HepG2 (cell line): ENCODE data around the gene ARID3C. TPM values are rescaled to one million over a fixed set of nuclear protein-coding genes. Genes with fewer than 3 reads are reported as not detected.

Experiments
- ARNT2 ChIP-seq: sonication (generic); formaldehyde crosslinking; IDR thresholded peaks from 2 replicates; pipeline ENCODE4 v1.8.0; 2022; ENCODE audit warnings: mild to moderate bottlenecking, low read depth, missing genetic modification reagents, moderate library complexity
- ATF7 ChIP-seq, 2 experiments: fragments of 450-650 bp in 1 of 2; sonication (generic) in 1 of 2; formaldehyde crosslinking in 1 of 2; IDR thresholded peaks; 2 replicates each; pipeline versions ENCODE4 v1.4.0 to v1.6.1; 2016 to 2020; ENCODE audit warnings: antibody characterized with exemption in 1 of 2, mild to moderate bottlenecking in 1 of 2, missing genetic modification reagents in 1 of 2
- MAF1 ChIP-seq: sonication (generic); formaldehyde crosslinking; IDR thresholded peaks from 2 replicates; pipeline ENCODE4 v1.5.0; 2020; ENCODE audit warnings: missing genetic modification reagents, borderline replicate concordance
- POGK ChIP-seq: sonication (generic); formaldehyde crosslinking; conservative IDR thresholded peaks from 2 replicates; pipeline ENCODE4 v1.8.0; 2022; ENCODE audit warnings: mild to moderate bottlenecking, moderate library complexity, missing genetic modification reagents
- RCOR2 ChIP-seq: IDR thresholded peaks from 2 replicates; pipeline ENCODE4 v1.6.1; 2016; ENCODE audit warnings: missing biosample characterization, missing genetic modification reagents
- SMAD1 ChIP-seq: sonication (generic); formaldehyde crosslinking; IDR thresholded peaks from 2 replicates; pipeline ENCODE4 v1.4.0; 2020; ENCODE audit warnings: missing genetic modification reagents, low read depth, mild to moderate bottlenecking, borderline replicate concordance
- SOX13 ChIP-seq, 3 experiments: fragments of 450-650 bp in 1 of 3; sonication (generic) in 1 of 3; formaldehyde crosslinking in 1 of 3; IDR thresholded peaks in 2 of 3; conservative IDR thresholded peaks in 1 of 3; 2 replicates each; pipeline versions ENCODE4 v1.5.0 to v1.6.1; 2016 to 2020; ENCODE audit warnings: antibody characterized with exemption in 1 of 3, mild to moderate bottlenecking in 1 of 3, missing compliant biosample characterization in 1 of 3, missing genetic modification reagents in 1 of 3, moderate library complexity in 1 of 3
- SUZ12 ChIP-seq: fragments of 150-350 bp; IDR thresholded peaks from 2 replicates; pipeline ENCODE4 v1.6.1; 2014; ENCODE audit warnings: low read depth, low read length
- TP53 ChIP-seq: sonication (generic); formaldehyde crosslinking; conservative IDR thresholded peaks from 2 replicates; pipeline ENCODE4 v1.4.0; 2020; ENCODE audit warnings: missing genetic modification reagents
- ZFP1 ChIP-seq: IDR thresholded peaks from 2 replicates; pipeline ENCODE4 v1.6.1; 2016
- ZKSCAN5 ChIP-seq: sonication (generic); formaldehyde crosslinking; IDR thresholded peaks from 2 replicates; pipeline ENCODE4 v1.5.1; 2020; ENCODE audit warnings: mild to moderate bottlenecking, missing genetic modification reagents
- ZMYM4 ChIP-seq: sonication (generic); formaldehyde crosslinking; IDR thresholded peaks from 2 replicates; pipeline ENCODE4 v1.8.1; 2023; ENCODE audit warnings: mild to moderate bottlenecking, missing genetic modification reagents
- ZNF788 ChIP-seq: sonication (generic); formaldehyde crosslinking; IDR thresholded peaks from 2 replicates; pipeline ENCODE4 v1.5.0; 2020; ENCODE audit warnings: mild to moderate bottlenecking, missing genetic modification reagents, borderline replicate concordance
- ZSCAN12 ChIP-seq: sonication (generic); formaldehyde crosslinking; IDR thresholded peaks from 2 replicates; pipeline ENCODE4 v1.9.0; 2021; ENCODE audit warnings: mild to moderate bottlenecking, missing genetic modification reagents
- polyA plus RNA-seq, 8 experiments: library from polyadenylated mRNA; depleted of rRNA in 3 of 8; stranded (reverse) in 7 of 8; unstranded in 1 of 8; fragments of >200 nt; fragmentation: Illumina TruSeq in 4 of 8; extraction: Trizol in 4 of 8; gene quantifications; 2 replicates each; pipeline versions ENCODE4 v1.2.1 to v1.2.3, GENCODE V29; 2011 to 2016; ENCODE audit warnings: low read depth in 4 of 8, missing spikeins in 1 of 8, mixed read lengths in 1 of 8; ENCODE audit not compliant: insufficient read depth in 1 of 8
- total RNA-seq, 5 experiments: library from RNA; depleted of rRNA; stranded (reverse); fragments of >200 nt; fragmentation: Illumina TruSeq; extraction: Trizol; gene quantifications; 2 replicates each; pipeline ENCODE4 v1.2.3, GENCODE V29; 2016; ENCODE audit warnings: low read depth in 1 of 5
- TF ChIP-seq, protein P1 (sequence below): sonication (generic); formaldehyde crosslinking; conservative IDR thresholded peaks from 2 replicates; pipeline ENCODE4 v1.8.0; 2022; ENCODE audit warnings: missing genetic modification reagents
- TF ChIP-seq, protein P2 (sequence below): sonication (generic); formaldehyde crosslinking; IDR thresholded peaks from 2 replicates; pipeline ENCODE4 v1.4.0; 2020; ENCODE audit warnings: missing genetic modification reagents
- TF ChIP-seq, protein P3 (sequence below): sonication (generic); formaldehyde crosslinking; IDR thresholded peaks from 2 replicates; pipeline ENCODE4 v1.4.0; 2020; ENCODE audit warnings: missing genetic modification reagents

Gene ARID3C
- total and polyA plus RNA-seq, 2 of the 13 experiments (the other 11 are each of a cell fraction or from before 2014, with no cell fraction given): not detected

DNA sequence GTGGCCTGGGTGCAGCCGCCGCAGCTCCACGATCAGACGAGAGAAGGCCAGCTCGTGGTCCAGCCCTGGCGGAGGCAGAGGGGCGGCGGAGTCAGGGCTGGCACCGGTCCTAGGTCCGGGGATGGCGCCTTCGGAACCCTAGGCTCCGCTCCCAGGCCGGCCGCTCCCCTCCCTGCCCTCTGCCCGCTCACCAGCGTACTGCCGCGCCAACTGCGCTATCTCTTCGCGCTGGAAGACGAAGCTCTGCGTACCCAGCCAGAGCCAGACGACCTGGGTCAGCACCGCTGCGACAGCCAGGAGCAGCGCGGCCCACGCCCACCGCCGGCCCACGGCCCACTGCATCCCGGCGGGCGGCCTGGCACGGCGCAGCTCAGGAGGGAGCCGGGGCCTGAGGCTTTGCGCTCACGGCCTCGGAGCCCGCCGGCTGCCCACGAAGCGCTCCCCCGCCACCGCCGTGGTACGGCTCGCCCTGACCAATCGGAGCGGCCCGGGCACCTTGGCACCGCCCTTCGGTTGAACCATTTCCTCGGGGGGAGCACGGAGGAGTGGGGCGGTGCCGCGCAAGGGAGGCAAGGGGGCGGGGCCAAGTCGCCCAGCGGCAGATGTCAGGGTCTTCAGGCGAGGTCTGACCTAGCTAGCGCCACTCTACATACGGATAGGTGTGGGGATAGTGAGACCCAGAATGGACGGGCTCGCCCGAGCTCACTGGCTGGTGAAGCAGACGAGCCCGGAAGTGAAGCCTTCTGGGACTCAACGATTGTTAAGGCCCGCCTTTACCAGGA is 8.7 kb upstream of the ARID3C start, which contains the start of gene SIGMAR1 (continued):
- TF ChIP-seq ARNT2 (peak; percentile 84), SMAD1 (CRISPR knock-in tag) (peak; percentile 95; the same call in 1 of the 2 replicates), ZNF788 (peak; percentile 81), ZSCAN12 (CRISPR knock-in tag) (0 out of 2 replicates have a peak, but pooled peaks have one; percentile 9), SOX13 (IDR thresholded peaks at IDR 0.05) (no peak), SOX13 (CRISPR knock-in tag; conservative IDR thresholded peaks at IDR 0.05 in 1 of 2, IDR thresholded peaks at IDR 0.05 in 1 of 2) (no peak; a peak in 2 of 4 replicates), SUZ12 (no peak), ZMYM4 (CRISPR knock-in tag) (peak; percentile 89), TP53 (CRISPR knock-in tag) (no peak), MAF1 (CRISPR knock-in tag) (0 out of 2 replicates have a peak, but pooled peaks have one; percentile 8), ATF7 (IDR thresholded peaks at IDR 0.05) (no peak), ATF7 (CRISPR knock-in tag; IDR thresholded peaks at IDR 0.05) (no peak), RCOR2 (CRISPR knock-in tag) (no peak), ZFP1 (CRISPR knock-in tag) (no peak), POGK (peak; percentile 96), ZKSCAN5 (CRISPR knock-in tag) (no peak)
- TF ChIP-seq, protein P1, sequence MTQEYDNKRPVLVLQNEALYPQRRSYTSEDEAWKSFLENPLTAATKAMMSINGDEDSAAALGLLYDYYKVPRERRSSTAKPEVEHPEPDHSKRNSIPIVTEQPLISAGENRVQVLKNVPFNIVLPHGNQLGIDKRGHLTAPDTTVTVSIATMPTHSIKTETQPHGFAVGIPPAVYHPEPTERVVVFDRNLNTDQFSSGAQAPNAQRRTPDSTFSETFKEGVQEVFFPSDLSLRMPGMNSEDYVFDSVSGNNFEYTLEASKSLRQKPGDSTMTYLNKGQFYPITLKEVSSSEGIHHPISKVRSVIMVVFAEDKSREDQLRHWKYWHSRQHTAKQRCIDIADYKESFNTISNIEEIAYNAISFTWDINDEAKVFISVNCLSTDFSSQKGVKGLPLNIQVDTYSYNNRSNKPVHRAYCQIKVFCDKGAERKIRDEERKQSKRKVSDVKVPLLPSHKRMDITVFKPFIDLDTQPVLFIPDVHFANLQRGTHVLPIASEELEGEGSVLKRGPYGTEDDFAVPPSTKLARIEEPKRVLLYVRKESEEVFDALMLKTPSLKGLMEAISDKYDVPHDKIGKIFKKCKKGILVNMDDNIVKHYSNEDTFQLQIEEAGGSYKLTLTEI (CRISPR knock-in tag): no peak
- TF ChIP-seq, protein P2, sequence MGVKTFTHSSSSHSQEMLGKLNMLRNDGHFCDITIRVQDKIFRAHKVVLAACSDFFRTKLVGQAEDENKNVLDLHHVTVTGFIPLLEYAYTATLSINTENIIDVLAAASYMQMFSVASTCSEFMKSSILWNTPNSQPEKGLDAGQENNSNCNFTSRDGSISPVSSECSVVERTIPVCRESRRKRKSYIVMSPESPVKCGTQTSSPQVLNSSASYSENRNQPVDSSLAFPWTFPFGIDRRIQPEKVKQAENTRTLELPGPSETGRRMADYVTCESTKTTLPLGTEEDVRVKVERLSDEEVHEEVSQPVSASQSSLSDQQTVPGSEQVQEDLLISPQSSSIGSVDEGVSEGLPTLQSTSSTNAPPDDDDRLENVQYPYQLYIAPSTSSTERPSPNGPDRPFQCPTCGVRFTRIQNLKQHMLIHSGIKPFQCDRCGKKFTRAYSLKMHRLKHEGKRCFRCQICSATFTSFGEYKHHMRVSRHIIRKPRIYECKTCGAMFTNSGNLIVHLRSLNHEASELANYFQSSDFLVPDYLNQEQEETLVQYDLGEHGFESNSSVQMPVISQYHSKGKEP: no peak
- TF ChIP-seq, protein P3, sequence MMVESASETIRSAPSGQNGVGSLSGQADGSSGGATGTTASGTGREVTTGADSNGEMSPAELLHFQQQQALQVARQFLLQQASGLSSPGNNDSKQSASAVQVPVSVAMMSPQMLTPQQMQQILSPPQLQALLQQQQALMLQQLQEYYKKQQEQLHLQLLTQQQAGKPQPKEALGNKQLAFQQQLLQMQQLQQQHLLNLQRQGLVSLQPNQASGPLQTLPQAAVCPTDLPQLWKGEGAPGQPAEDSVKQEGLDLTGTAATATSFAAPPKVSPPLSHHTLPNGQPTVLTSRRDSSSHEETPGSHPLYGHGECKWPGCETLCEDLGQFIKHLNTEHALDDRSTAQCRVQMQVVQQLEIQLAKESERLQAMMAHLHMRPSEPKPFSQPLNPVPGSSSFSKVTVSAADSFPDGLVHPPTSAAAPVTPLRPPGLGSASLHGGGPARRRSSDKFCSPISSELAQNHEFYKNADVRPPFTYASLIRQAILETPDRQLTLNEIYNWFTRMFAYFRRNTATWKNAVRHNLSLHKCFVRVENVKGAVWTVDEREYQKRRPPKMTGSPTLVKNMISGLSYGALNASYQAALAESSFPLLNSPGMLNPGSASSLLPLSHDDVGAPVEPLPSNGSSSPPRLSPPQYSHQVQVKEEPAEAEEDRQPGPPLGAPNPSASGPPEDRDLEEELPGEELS (CRISPR knock-in tag): peak; percentile 33; the same call in 1 of the 2 replicates
